ES-I3 (cell line): Measurements from ENCODE around the gene POLG.

ENCODE experiments used
- H3K36me3 ChIP-seq: 2 replicates; pipeline ENCODE4 v1.6.1; 2013; ENCODE audit warnings: mild to moderate bottlenecking, low read length, control low read depth, moderate library complexity; ENCODE audit not compliant: insufficient read depth
- H3K4me1 ChIP-seq: 2 replicates; pipeline ENCODE4 v1.6.1; 2013; ENCODE audit warnings: mild to moderate bottlenecking, control low read depth, low read length; ENCODE audit not compliant: insufficient read depth
- H3K9ac ChIP-seq: 2 replicates; pipeline ENCODE4 v1.6.1; 2013; ENCODE audit warnings: low read depth, mild to moderate bottlenecking, low read length, moderate library complexity
- H3K9me3 ChIP-seq: 2 replicates; pipeline ENCODE4 v1.6.1; 2013; ENCODE audit warnings: mild to moderate bottlenecking, low read length, moderate library complexity; ENCODE audit not compliant: control insufficient read depth, insufficient read depth

Gene POLG

GRCh38 chr15:89334510-89335297 lies at the start of gene POLG:
TSS of gene POLG (minus strand) at chr15:89334824. CDS start at chr15:89333754, 1,070 bp downstream.
- no peaks in the 10 kb centered on the region; the same call in 1 of the 2 replicates for H3K4me1 ChIP-seq
- no peaks in the 10 kb centered on the region for H3K9me3 ChIP-seq
- peak within 1 kb of the TSS; percentile 74 for H3K9ac ChIP-seq
- H3K36me3 ChIP-seq, result peaks cover 18% of the 10 kb centered on the region

GRCh38 chr15:89384176-89384604 lies 49.6 kb upstream of the POLG start:
- Histone ChIP-seq H3K9me3 (no peaks in the 10 kb centered on the region), H3K36me3 (no peaks in the 10 kb centered on the region), H3K9ac (no peak overlapping the region), H3K4me1 (peaks cover 31% of the 10 kb centered on the region)

GRCh38 chr15:89383365-89384175 lies 48.9 kb upstream of the POLG start:
- Histone ChIP-seq H3K9me3 (no peaks in the 10 kb centered on the region), H3K36me3 (no peaks in the 10 kb centered on the region), H3K9ac (no peak overlapping the region), H3K4me1 (peaks cover 26% of the 10 kb centered on the region)

- H3K9ac ChIP-seq, result no peak overlapping the region
- H3K9me3 ChIP-seq, result no peaks in the 10 kb centered on the region
- H3K36me3 ChIP-seq, result no peaks in the 10 kb centered on the region
- H3K4me1 ChIP-seq, result peaks cover 24% of the 10 kb centered on the region
Measured at GRCh38 chr15:89381888-89382686, 47.5 kb upstream of the POLG start.

- H3K9me3 ChIP-seq, result no peaks in the 10 kb centered on the region
Measured at GRCh38 chr15:89381331-89381730, 46.7 kb upstream of the POLG start.

GRCh38 chr15:89379818-89380217 lies 45.2 kb upstream of the POLG start:
- Histone ChIP-seq H3K36me3 (no peaks in the 10 kb centered on the region), H3K4me1 (peaks cover 24% of the 10 kb centered on the region), H3K9me3 (no peaks in the 10 kb centered on the region), H3K9ac (no peak overlapping the region)

More at GRCh38 chr15:89381331-89381730, 46.7 kb upstream of the POLG start:
- peaks cover 24% of the 10 kb centered on the region for H3K4me1 ChIP-seq
- H3K9ac ChIP-seq, result no peak overlapping the region
- H3K36me3 ChIP-seq, result no peaks in the 10 kb centered on the region

GRCh38 chr15:89379251-89379695 lies 44.6 kb upstream of the POLG start:
- Histone ChIP-seq H3K36me3 (no peaks in the 10 kb centered on the region), H3K4me1 (peaks cover 20% of the 10 kb centered on the region), H3K9ac (peak overlapping the region; percentile 56; the same call in 1 of the 2 replicates), H3K9me3 (no peaks in the 10 kb centered on the region)

- Histone ChIP-seq H3K9me3 (no peaks in the 10 kb centered on the region), H3K9ac (peak overlapping the region; percentile 56), H3K36me3 (no peaks in the 10 kb centered on the region), H3K4me1 (peaks cover 14% of the 10 kb centered on the region)
Measured at GRCh38 chr15:89378296-89379151, 43.9 kb upstream of the POLG start.

GRCh38 chr15:89377842-89378295 lies 43.2 kb upstream of the POLG start:
- no peaks in the 10 kb centered on the region for H3K36me3 ChIP-seq
- H3K4me1 ChIP-seq, result peaks cover 9% of the 10 kb centered on the region
- H3K9ac ChIP-seq, result peak overlapping the region; percentile 56; the same call in 1 of the 2 replicates
- no peaks in the 10 kb centered on the region for H3K9me3 ChIP-seq

- peaks cover 9% of the 10 kb centered on the region for H3K4me1 ChIP-seq
- no peaks in the 10 kb centered on the region for H3K36me3 ChIP-seq
- no peak overlapping the region; the same call in 1 of the 2 replicates for H3K9ac ChIP-seq
- H3K9me3 ChIP-seq, result no peaks in the 10 kb centered on the region
Measured at GRCh38 chr15:89377024-89377841, 42.6 kb upstream of the POLG start.

GRCh38 chr15:89376388-89376787 lies 41.8 kb upstream of the POLG start:
- Histone ChIP-seq H3K36me3 (no peaks in the 10 kb centered on the region), H3K9ac (no peak overlapping the region), H3K9me3 (no peaks in the 10 kb centered on the region), H3K4me1 (peaks cover 9% of the 10 kb centered on the region)

GRCh38 chr15:89375093-89376005 lies 40.7 kb upstream of the POLG start:
- Histone ChIP-seq H3K9me3 (no peaks in the 10 kb centered on the region), H3K4me1 (peaks cover 9% of the 10 kb centered on the region), H3K9ac (no peak overlapping the region), H3K36me3 (no peaks in the 10 kb centered on the region)
